ENCODE results near the gene SNCAIP.

DNA sequence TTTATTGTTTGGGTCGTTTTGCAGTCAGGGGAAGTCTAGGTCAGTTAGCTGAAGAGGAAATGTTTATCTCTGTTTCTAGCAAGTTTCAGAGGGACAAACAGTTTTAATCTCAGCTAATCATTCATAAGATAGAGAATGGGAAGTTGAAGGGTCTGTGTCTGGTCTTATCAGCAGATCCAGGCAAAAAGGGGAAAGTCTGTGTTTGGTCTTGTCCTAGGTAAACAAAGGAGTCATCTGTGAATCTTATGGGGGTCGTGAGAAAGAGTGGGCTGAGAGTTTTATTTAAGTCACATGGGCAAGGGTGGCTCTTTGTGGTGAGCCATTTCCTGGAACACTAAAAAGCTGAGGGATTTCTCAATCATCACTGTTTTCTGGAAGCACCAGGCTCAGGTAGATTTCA lies 5.6 kb upstream of the SNCAIP start:
- TF ChIP-seq ZNF24 (IDR thresholded peaks at IDR 0.05) (no peak), MYNN (IDR thresholded peaks at IDR 0.05) (no peak), MYNN (CRISPR knock-in tag; IDR thresholded peaks at IDR 0.05) (no peak)
